Stimulated activated memory B cell treated with anti-CD40 and anti-IgM and Interleukin-4, amounts not matched to agents 10 μg/mL and 1 μg/mL and 100 μg/mL, for 72 hours (primary cell): ENCODE measurements around the gene LURAP1L.

ENCODE experiments used
- ATAC-seq: fragments of 150-1000 bp; cut with Tn5 transposase; 2 replicates; pipeline ENCODE4 v1.10.0; 2021
- H3K27ac Mint-ChIP-seq: one replicate; pipeline ENCODE4 v1.8.0; 2022; ENCODE audit warnings: mild to moderate bottlenecking, mixed read lengths
- H3K27me3 Mint-ChIP-seq: one replicate; pipeline ENCODE4 v1.8.0; 2022; ENCODE audit warnings: mixed read lengths
- H3K36me3 Mint-ChIP-seq: one replicate; pipeline ENCODE4 v1.8.0; 2022; ENCODE audit warnings: mixed read lengths
- H3K4me1 Mint-ChIP-seq: one replicate; pipeline ENCODE4 v1.8.0; 2022; ENCODE audit warnings: mixed read lengths
- H3K4me3 Mint-ChIP-seq: one replicate; pipeline ENCODE4 v1.8.0; 2022; ENCODE audit warnings: mild to moderate bottlenecking, moderate library complexity, mixed read lengths
- H3K9me3 Mint-ChIP-seq: one replicate; pipeline ENCODE4 v1.8.0; 2022; ENCODE audit warnings: mixed read lengths

LURAP1L gene

DNA sequence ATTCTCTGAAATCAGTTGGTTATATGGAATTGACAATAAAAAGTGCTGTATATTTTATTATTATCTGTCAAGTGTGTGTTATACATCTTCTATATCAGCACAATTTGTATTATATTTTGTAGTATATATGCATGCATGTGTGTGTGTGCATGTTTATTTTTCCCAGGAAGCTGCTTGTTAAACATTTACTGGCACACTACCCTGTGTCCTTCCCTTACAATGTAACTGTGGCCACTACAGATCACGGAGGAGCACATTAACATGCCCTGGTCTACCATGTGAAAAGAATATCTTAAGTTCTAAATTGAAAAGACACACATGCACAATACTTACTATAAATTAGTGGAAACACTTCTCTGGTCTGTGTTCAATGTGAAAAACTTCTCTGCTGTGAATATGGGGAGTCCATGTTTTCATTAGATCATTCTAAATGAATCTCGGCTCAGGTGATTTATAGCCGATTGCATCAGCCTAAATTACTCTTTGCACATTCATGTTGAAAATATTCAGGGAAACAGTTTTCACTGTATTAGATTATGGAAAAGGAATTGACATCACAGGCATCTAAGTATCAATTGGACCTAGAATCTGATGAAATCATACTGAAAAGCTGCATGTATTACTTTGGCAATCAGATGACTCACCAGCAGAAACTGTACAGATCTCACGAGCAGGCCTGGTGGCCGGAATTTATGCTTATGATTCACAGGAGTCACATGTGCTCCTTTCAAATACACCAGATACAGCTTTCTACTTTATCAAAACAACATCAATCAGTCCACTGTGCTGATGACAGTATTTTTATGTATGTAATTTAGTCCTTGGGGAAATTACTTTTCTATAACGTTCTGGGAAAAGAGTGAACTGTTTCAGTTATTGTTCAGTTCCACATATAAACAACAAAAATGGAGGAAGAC is 39.4 kb downstream of the LURAP1L start:
- no peak for ATAC-seq

DNA sequence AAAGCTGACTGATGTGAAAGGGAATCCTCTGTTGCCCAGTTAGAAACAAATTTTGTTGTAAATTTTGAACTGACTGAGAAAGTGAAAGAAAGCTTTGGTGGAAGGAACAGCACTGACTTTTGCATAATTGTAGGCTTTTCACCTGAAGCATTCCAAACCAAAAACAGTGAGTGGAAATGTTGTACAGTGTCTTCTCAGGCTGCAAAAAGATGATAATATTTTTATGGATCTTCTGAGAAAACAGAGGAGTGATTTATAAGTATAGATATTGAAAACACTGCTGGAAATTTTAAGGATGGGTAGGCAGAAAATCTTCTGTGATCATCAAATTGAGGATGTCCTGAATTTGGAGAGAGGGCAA is 40.0 kb downstream of the LURAP1L start:
- Mint-ChIP-seq H3K4me3 (no peak overlapping the region), H3K4me1 (no peaks in the 10 kb centered on the region), H3K27me3 (no peaks in the 10 kb centered on the region), H3K36me3 (no peaks in the 10 kb centered on the region), H3K27ac (no peak overlapping the region), H3K9me3 (peaks cover 3% of the 10 kb centered on the region)
- ATAC-seq = no peak

More for the DNA sequence above, 39.4 kb downstream of the LURAP1L start:
- Mint-ChIP-seq H3K27me3 (no peaks in the 10 kb centered on the region), H3K36me3 (no peaks in the 10 kb centered on the region), H3K27ac (no peak overlapping the region), H3K9me3 (peaks cover 3% of the 10 kb centered on the region), H3K4me3 (no peak overlapping the region), H3K4me1 (no peaks in the 10 kb centered on the region)

DNA sequence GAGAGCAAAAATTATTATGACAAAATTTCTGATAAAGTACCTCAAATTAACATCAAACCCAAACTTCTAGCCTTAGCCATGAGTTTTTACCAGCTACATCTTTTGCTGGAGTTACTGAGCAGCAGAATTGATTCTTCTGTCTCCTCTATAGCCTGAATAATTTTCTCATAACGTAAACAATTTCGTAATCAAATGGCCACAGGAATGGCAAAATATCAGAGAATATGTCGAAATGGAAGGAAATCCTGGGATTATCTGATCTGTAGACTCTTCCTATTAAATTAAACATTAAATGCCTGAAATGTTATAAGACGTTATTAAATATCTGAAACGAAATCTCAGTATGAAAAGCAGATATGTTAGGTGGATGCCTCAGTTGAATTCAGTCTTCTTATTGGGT is 41.1 kb downstream of the LURAP1L start:
- peaks cover 3% of the 10 kb centered on the region for H3K9me3 Mint-ChIP-seq
- no peak for ATAC-seq
- H3K27ac Mint-ChIP-seq = no peak overlapping the region
- no peak overlapping the region for H3K4me3 Mint-ChIP-seq
- no peaks in the 10 kb centered on the region for H3K4me1 Mint-ChIP-seq
- H3K36me3 Mint-ChIP-seq = no peaks in the 10 kb centered on the region
- no peaks in the 10 kb centered on the region for H3K27me3 Mint-ChIP-seq

DNA sequence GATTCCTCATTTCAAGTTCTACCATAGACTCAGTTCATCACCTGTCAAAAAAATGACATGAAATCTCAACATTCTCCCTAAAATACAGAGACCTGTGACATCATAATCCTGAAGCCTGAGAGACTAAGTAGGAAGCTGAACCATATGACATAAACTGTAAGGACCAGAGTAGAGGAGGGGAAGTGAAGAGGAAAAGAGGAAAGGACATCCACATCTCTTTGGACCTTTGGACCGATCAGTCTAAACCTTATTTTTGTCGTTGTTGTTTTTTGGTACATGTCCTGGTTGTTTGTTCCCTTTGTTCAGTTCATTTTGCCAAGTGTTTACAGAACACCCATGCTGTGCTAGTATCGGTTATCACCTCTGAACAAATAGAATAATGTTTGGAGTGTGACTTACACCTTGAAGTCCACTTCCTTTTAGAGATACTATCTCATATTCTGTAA is 41.9 kb downstream of the LURAP1L start:
- Mint-ChIP-seq H3K27me3 (no peaks in the 10 kb centered on the region), H3K27ac (no peak overlapping the region), H3K9me3 (peaks cover 3% of the 10 kb centered on the region), H3K4me3 (no peak overlapping the region), H3K4me1 (no peaks in the 10 kb centered on the region), H3K36me3 (no peaks in the 10 kb centered on the region)
- no peak for ATAC-seq

DNA sequence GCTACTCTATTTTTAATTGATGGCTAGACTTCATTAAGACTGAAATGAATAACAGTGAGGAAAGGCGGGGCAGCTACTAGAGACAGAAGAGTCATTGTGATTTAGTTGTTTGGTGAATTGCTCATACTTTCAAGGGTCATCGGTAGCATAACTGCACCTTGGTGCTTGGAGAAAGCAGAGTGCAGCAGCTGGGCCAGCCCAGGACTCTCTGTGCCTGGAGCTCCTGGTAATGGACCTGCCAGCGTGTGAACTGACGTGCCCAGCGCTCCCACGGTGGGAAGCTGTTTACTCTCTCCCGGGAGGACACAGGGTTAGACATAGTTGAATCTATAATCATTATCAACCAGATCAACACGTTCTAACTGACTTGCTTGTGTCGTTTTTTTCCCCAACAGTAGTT is 42.9 kb downstream of the LURAP1L start:
- H3K27ac Mint-ChIP-seq = no peak overlapping the region
- H3K4me3 Mint-ChIP-seq = no peak overlapping the region
- H3K36me3 Mint-ChIP-seq = no peaks in the 10 kb centered on the region
- H3K27me3 Mint-ChIP-seq = no peaks in the 10 kb centered on the region
- no peaks in the 10 kb centered on the region for H3K4me1 Mint-ChIP-seq
- no peak for ATAC-seq
- peaks cover 3% of the 10 kb centered on the region for H3K9me3 Mint-ChIP-seq

DNA sequence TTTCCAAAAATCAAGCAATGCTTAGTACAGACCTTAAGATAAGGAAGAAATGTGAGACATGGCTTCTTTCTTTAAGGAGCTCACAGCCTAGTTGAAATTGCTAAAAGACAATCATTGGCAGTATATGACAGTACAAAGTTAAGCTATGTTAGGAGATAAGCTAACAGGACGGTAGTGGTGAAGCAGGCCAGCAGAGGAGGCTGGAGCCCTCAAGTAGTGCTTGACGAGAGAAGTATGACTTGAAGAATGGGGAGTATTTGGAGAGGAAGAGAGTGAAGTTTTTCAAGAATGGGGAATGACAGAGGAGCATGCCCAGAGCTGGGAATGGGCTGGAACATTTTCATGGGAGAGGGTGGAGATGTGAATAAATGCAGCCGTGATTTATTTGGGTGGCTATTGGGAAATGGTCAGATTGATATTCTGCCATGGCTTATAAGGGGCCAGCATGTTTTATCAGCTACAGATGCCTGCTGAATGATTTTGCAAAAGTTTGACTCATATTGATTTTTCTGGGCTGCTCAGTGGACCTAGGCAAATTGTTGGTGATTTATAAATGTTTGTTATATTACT is 43.7 kb downstream of the LURAP1L start:
- H3K36me3 Mint-ChIP-seq = no peaks in the 10 kb centered on the region
- ATAC-seq = no peak
- peaks cover 3% of the 10 kb centered on the region for H3K9me3 Mint-ChIP-seq
- H3K4me3 Mint-ChIP-seq = no peak overlapping the region
- no peak overlapping the region for H3K27ac Mint-ChIP-seq
- no peaks in the 10 kb centered on the region for H3K4me1 Mint-ChIP-seq
- H3K27me3 Mint-ChIP-seq = no peaks in the 10 kb centered on the region

DNA sequence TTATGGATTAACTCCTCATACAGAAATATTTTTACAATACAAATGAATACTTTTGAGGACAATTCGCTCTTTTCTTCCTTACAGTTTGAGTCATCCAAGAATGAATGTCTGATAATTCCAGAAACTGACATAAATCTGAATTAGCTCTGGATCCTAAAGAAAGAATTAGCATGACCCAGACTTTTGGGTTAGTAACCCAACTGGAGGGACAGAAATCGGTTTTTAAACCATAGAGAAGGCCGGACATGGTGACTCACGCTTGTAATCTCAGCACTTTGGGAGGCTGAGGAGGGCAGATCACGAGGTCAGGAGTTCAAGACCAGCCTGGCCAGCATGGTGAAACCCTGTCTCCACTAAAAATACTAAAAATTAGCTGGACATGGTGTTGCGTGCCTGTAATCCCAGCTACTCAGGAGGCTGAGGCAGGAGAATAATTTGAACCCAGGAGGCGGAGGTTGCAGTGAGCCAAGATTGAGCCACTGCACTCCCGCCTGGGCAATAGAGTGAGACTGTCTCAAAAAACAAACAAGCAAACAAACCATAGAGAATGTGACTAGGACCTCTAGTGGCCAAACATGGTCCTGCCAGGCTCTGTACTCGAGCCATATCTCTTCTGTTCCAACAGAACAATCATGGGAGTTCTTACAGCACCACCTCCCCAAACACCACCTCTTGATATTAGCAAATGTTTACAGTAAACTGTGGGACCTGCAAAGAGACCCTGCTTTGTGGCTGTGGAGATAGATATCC is 44.8 kb downstream of the LURAP1L start:
- Mint-ChIP-seq H3K9me3 (peaks cover 3% of the 10 kb centered on the region), H3K4me1 (no peaks in the 10 kb centered on the region), H3K36me3 (no peaks in the 10 kb centered on the region), H3K27me3 (no peaks in the 10 kb centered on the region), H3K4me3 (no peak overlapping the region), H3K27ac (no peak overlapping the region)
- ATAC-seq = no peak

DNA sequence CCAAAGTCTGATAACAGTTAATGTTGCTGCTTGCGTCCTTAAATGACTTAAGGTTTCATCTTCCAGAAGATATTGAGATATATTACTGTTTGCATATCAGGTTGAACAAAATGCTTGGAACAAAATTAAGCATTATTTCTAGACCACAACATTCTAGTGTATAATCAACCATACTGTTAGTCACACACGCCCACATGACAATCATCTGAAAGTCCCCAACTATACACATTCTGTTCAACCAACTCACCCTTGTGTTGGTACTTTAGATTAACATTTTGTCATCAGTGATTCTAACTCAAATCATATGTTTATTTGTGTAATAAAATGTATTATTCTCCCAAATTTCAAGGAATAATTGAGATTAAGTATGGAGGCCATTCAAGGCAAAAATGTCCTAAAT is 47.3 kb downstream of the LURAP1L start:
- no peak overlapping the region for H3K4me3 Mint-ChIP-seq
- no peak for ATAC-seq
- H3K4me1 Mint-ChIP-seq = no peaks in the 10 kb centered on the region
- no peaks in the 10 kb centered on the region for H3K9me3 Mint-ChIP-seq
- no peaks in the 10 kb centered on the region for H3K36me3 Mint-ChIP-seq
- no peaks in the 10 kb centered on the region for H3K27me3 Mint-ChIP-seq
- H3K27ac Mint-ChIP-seq = no peak overlapping the region

DNA sequence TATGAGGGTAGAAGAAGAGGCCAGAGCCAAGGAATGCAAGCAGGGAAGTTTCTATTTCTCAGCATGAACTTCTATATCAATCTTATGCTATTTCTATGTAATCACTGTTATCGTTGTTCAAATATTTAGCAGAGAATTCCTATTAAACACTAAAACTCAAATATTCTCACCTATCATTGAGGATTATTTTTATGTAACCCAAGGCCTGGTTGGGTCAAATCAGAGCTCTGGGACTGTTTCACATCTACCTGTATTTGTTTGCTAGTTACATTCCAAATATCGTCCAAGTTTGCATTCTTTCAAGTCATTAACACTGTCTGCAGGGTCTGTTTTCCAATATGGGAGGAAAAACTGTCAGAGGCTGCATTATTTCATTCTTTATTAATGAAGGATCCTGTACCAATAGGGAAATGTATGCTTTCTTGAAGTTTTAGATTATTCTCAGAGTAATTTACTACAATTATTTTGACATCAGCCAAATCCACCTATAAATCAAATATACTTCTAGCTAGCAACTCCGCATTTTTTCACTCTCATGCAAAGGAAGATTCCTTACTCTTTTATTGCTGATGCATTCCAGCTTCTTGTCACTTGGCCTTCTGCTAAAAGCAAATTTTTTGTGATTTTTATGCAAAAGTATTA is 52.2 kb downstream of the LURAP1L start:
- H3K4me1 Mint-ChIP-seq = no peaks in the 10 kb centered on the region
- no peak for ATAC-seq
- H3K36me3 Mint-ChIP-seq = no peaks in the 10 kb centered on the region
- H3K9me3 Mint-ChIP-seq = peaks cover 3% of the 10 kb centered on the region
- H3K27ac Mint-ChIP-seq = no peak overlapping the region
- no peak overlapping the region for H3K4me3 Mint-ChIP-seq
- no peaks in the 10 kb centered on the region for H3K27me3 Mint-ChIP-seq

DNA sequence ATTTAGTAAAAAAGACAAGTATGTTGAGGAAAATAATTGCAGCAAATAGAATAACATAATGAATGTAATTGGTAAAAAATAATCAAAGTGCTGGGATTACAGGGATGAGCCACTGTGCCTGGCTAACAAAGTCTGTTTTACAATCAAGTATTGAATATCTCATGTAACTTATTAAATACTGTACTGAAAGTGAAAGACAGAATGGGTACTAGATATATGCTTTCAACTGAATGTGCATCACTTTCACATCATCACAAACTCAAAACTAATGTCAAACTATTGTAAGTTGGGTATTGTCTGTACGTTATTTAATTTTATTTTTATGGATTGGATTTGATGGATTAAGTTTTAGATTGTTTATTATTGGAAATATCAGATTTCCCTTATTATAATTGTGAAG is 58.9 kb downstream of the LURAP1L start:
- no peak overlapping the region for H3K4me3 Mint-ChIP-seq
- H3K36me3 Mint-ChIP-seq = no peaks in the 10 kb centered on the region
- no peaks in the 10 kb centered on the region for H3K27me3 Mint-ChIP-seq
- ATAC-seq = no peak
- no peaks in the 10 kb centered on the region for H3K4me1 Mint-ChIP-seq
- peaks cover 20% of the 10 kb centered on the region for H3K9me3 Mint-ChIP-seq
- no peak overlapping the region for H3K27ac Mint-ChIP-seq

DNA sequence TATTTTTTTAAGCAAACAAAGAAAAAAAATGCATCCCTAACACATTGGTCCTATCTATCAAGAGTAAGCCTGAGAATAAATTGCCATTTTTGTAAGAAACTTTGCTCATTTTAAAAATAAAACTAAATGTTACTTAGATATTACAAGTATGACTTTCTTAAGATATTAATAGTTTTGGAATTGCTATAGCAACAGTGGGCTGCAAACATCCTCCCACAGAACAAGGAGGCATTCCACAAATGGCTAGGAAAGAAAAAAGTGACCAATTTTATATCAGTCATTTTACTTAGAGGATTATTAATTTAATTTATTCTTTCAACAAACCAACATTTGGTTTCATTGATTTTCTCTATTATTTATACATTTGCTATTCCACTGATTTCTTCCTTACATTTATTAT is 63.7 kb downstream of the LURAP1L start:
- no peak overlapping the region for H3K4me3 Mint-ChIP-seq
- no peaks in the 10 kb centered on the region for H3K36me3 Mint-ChIP-seq
- H3K27ac Mint-ChIP-seq = no peak overlapping the region
- peaks cover 17% of the 10 kb centered on the region for H3K9me3 Mint-ChIP-seq
- no peak for ATAC-seq
- H3K27me3 Mint-ChIP-seq = no peaks in the 10 kb centered on the region
- H3K4me1 Mint-ChIP-seq = no peaks in the 10 kb centered on the region

DNA sequence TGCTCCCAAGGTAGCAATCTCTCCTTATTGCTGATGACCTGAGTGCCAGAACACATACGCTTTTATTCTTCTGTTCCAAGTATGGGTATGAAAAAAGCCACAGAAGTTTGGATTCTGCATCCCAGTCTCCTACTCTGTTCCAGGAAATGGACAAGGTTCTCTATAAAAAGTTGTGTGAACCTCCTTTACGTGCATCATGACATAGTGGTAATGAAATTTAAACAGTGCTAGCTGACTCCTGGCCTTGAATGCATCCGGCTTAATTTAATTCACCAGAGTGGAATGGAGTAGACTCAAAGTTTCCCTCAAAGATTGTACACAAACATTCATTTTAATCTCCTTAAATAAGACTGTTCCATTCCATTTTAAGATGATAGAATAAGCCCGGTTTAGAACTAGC is 68.9 kb downstream of the LURAP1L start:
- H3K27ac Mint-ChIP-seq = no peak overlapping the region
- H3K9me3 Mint-ChIP-seq = peaks cover 5% of the 10 kb centered on the region
- no peaks in the 10 kb centered on the region for H3K4me1 Mint-ChIP-seq
- no peaks in the 10 kb centered on the region for H3K36me3 Mint-ChIP-seq
- H3K4me3 Mint-ChIP-seq = no peak overlapping the region
- no peaks in the 10 kb centered on the region for H3K27me3 Mint-ChIP-seq
- ATAC-seq = no peak

DNA sequence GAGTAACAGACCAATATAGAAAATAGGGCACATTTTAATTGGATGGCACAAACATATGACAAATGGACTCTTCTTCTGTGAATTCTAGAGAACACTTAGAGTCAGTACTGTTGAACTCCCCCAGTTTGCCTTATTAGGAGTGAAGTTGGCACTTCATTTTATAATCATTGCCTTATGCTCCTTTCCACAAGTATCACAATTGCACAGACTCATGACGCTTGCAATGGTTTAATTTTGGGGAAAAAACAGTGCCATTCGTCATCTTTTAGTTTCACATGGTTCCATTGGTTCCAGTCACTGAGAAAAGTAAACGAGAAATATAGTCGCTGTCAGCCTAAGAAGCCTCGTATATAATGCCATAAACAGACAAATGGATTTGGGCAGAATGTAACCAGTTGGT is 71.2 kb downstream of the LURAP1L start:
- Mint-ChIP-seq H3K36me3 (no peaks in the 10 kb centered on the region), H3K4me3 (no peak overlapping the region), H3K27ac (no peak overlapping the region), H3K4me1 (no peaks in the 10 kb centered on the region), H3K27me3 (no peaks in the 10 kb centered on the region), H3K9me3 (peaks cover 5% of the 10 kb centered on the region)
- ATAC-seq = no peak

DNA sequence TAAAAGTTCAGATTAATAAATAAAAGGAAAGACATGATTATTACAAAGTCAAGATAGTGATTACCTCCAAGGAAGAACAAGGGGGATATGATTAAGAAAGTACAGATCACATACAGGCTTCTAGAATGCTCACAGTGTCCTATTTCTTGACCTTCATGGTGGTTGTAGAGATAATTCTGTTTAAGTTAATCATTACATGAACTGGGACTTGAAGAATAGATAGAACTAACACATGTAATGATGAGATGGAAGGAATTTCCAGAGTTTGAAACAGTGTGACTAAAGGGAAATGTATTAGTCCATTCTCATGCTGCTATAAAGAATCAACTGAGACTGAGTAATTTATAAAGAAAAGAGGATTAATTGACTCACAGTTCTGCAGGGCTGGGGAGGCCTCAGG is 72.7 kb downstream of the LURAP1L start:
- H3K36me3 Mint-ChIP-seq = no peaks in the 10 kb centered on the region
- peaks cover 5% of the 10 kb centered on the region for H3K9me3 Mint-ChIP-seq
- H3K4me3 Mint-ChIP-seq = no peak overlapping the region
- no peaks in the 10 kb centered on the region for H3K4me1 Mint-ChIP-seq
- no peaks in the 10 kb centered on the region for H3K27me3 Mint-ChIP-seq
- no peak for ATAC-seq
- no peak overlapping the region for H3K27ac Mint-ChIP-seq

DNA sequence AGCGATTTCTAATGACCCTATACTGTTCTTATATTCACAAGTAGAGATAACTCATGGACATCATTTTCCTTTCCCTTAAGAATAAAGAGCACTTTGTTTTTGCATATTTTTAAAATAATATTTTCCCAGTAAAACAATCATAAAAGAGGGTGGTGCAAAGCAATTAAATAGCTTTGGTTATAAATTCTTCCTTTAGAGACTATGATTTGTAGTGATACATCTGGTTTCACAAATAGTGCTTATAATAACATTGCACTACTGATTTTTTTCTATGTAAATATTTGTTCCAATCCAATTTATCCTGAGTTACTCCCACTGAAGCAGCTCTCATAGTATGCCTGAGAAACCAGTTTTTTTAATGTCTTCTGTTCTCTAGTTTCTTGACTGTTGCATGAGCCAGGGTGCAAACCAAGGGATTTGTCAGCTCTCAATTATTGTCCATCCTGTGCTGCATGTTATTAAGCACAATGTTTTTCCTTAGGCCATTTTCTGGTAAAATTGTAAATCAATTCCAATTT is 74.7 kb downstream of the LURAP1L start:
- no peak for ATAC-seq
- Mint-ChIP-seq H3K27ac (no peak overlapping the region), H3K36me3 (no peaks in the 10 kb centered on the region), H3K4me1 (no peaks in the 10 kb centered on the region), H3K27me3 (no peaks in the 10 kb centered on the region), H3K9me3 (peaks cover 5% of the 10 kb centered on the region), H3K4me3 (no peak overlapping the region)
